Ovary (tissue), 9 donors: ENCODE data around the gene APOL6. TPM values are rescaled to one million over a fixed set of nuclear protein-coding genes. Genes with fewer than 3 reads are reported as not detected.

ENCODE experiments used
- DNase-seq, 5 donors: peaks; one replicate each; pipeline ENCODE4 v3.0.0-alpha.2; 2019 to 2020
- H3K27ac ChIP-seq, 2 donors: fragments of 200-600 bp; one replicate each; pipeline versions ENCODE4 v1.5.1 to v1.8.0; 2019 to 2022
- H3K27me3 ChIP-seq: fragments of 200-600 bp; one replicate; pipeline ENCODE4 v1.8.0; 2022
- H3K36me3 ChIP-seq: fragments of 200-600 bp; sonication (generic); one replicate; pipeline ENCODE4 v1.5.1; 2019
- H3K4me1 ChIP-seq: one replicate; pipeline ENCODE4 v1.8.1; 2013; ENCODE audit warnings: mild to moderate bottlenecking, moderate library complexity; ENCODE audit not compliant: insufficient read depth
- H3K4me3 ChIP-seq: fragments of 200-600 bp; sonication (generic); one replicate; pipeline ENCODE4 v1.5.1; 2017
- H3K9me3 ChIP-seq, 2 donors: fragments of 200-600 bp in 1 of 2; sonication (generic) in 1 of 2; one replicate each; pipeline versions ENCODE4 v1.5.1 to v1.8.1; 2013 to 2019; ENCODE audit warnings: mild to moderate bottlenecking in 1 of 2, moderate library complexity in 1 of 2
- EP300 ChIP-seq: sonication (generic); formaldehyde crosslinking; IDR thresholded peaks from one replicate; pipeline ENCODE4 v1.6.1; 2017; ENCODE audit warnings: antibody characterized with exemption
- POLR2A ChIP-seq: fragments of 450-650 bp; IDR thresholded peaks from one replicate; pipeline ENCODE4 v1.6.1; 2017; ENCODE audit warnings: antibody characterized with exemption, mild to moderate bottlenecking, moderate library complexity
- WGBS, 3 donors: extraction: QIAGEN DNeasy Blood & Tissue Kit in 1 of 3; methylation state at CpG; one replicate each; pipeline versions ENCODE4 v1.1.5 to v1.1.7; 2013 to 2017; 5-methylcytosine and 5-hydroxymethylcytosine counted together
- intact Hi-C, 4 donors: fragments of 100-400 bp; cut with DNase I; formaldehyde crosslinking; loops; one replicate each; pipeline versions ENCODE4 v1.11.0 to v1.15.1; 2022 to 2023
- polyA plus RNA-seq, 2 donors: library from polyadenylated mRNA; stranded (reverse); fragments of 200-250 nt in 1 of 2; fragments of 350-450 nt in 1 of 2; fragmentation: Illumina TruSeq in 1 of 2; extraction: RNeasy Lipid Tissue Mini Kit (QIAGEN cat#74804) in 1 of 2; gene quantifications; one replicate each; pipeline ENCODE4 v1.2.3, GENCODE V29; 2013 to 2014
- total RNA-seq, 7 donors: library from RNA; depleted of rRNA in 2 of 7; stranded (reverse); fragments of >200 nt in 2 of 7; fragmentation: NEBNext Ultra II Directional in 3 of 7; extraction: Animal tissue kit (Norgen Biotek cat#: 25700) in 3 of 7; gene quantifications; one replicate each; pipeline versions ENCODE4 v1.1.0 to v1.2.4, GENCODE V29; 2016 to 2023
- TF ChIP-seq, protein P1 (sequence below), 3 donors: fragments of 450-650 bp in 2 of 3; fragments of 200-600 bp in 1 of 3; IDR thresholded peaks; one replicate each; pipeline versions ENCODE4 v1.5.1 to v1.8.0; 2016 to 2022; ENCODE audit warnings: antibody characterized with exemption in 3 of 3, mild to moderate bottlenecking in 1 of 3
- donor health status: DM: no; HTN: no; CAD: no; lungs with moderate emphysema.
- donor health status: DM: no; HTN: no; CAD: no.
- donor health status: Bipolar disorder and iron deficiency.
- donor health status: DM: yes; HTN: yes; CAD: no.
- donor health status: DM: no; HTN: no; CAD: no.
- donor health status: DM: yes; HTN: yes; CAD: no.

The APOL6 gene
- total and polyA plus RNA-seq, 9 donors: 11.1 to 34.1 (median 18.6) TPM

DNA sequence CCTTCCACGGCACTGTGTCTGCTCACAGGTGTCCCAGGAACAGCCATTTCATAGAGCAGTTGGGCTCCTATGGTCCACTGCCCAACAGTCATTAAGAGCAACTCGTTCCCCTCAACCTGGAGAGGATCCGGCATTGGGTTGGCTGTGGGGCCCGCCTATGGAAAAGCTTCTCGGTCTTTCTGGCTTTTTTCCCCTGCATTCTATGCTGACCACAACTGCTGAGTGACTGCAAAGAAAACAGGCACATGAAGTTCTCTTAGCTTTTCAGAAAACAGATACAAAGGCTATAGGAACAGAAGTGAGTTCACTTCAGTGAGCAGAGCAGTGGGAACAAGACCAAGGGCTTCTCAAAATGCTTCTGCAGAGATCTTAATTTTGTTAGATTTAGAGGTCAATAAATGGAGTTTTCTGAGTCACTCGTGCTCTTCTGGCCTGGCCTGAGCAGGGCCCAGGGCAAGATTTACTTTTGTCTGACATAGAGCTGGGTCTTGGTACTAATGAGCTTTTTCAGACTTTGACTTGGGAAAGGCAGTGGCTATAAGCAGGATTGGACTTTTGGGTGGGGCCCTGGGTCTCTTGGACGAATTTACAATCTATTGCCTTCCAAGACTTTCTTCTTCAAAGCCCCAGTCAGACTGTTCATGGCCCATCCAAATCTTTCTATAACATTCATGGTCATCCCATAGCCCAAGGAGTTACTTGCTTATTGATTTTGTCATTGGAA lies 55.8 kb downstream of the APOL6 start:
- Histone ChIP-seq H3K27ac (no peak overlapping the region), H3K4me3 (no peak overlapping the region), H3K27me3 (no peaks in the 10 kb centered on the region), H3K9me3 (no peaks in the 10 kb centered on the region), H3K4me1 (no peaks in the 10 kb centered on the region), H3K36me3 (no peaks in the 10 kb centered on the region)
- no peak for DNase-seq
- WGBS, 3 donors: 69 to 87% (median 79%) methylated on average over 7 of the region's 7 CpGs
- no peak for TF ChIP-seq EP300
- TF ChIP-seq, protein P1, sequence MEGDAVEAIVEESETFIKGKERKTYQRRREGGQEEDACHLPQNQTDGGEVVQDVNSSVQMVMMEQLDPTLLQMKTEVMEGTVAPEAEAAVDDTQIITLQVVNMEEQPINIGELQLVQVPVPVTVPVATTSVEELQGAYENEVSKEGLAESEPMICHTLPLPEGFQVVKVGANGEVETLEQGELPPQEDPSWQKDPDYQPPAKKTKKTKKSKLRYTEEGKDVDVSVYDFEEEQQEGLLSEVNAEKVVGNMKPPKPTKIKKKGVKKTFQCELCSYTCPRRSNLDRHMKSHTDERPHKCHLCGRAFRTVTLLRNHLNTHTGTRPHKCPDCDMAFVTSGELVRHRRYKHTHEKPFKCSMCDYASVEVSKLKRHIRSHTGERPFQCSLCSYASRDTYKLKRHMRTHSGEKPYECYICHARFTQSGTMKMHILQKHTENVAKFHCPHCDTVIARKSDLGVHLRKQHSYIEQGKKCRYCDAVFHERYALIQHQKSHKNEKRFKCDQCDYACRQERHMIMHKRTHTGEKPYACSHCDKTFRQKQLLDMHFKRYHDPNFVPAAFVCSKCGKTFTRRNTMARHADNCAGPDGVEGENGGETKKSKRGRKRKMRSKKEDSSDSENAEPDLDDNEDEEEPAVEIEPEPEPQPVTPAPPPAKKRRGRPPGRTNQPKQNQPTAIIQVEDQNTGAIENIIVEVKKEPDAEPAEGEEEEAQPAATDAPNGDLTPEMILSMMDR (IDR thresholded peaks at IDR 0.05): no peak
- no peak for TF ChIP-seq POLR2A
- intact Hi-C loops: no loop called here

DNA sequence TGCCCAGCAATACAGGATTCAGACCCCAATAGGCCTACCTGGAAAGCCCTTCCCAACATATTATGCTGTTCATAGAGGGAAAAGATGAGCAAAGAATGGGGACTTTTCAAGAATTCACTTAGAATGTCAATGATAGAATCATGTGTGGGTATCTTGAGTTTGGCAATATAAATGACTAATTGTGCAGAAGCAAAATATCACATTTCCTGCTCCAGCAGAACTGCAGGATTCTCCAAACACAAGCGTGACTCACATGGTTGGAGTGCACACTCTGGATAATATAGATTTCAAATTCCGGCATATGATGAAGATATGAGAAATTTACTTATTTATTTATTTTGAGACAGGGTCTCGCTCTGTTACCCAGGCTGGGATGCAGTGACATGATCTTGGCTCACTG lies 56.9 kb downstream of the APOL6 start:
- no peak overlapping the region for H3K4me3 ChIP-seq
- H3K4me1 ChIP-seq: no peaks in the 10 kb centered on the region
- DNase-seq: no peak
- intact Hi-C loops: no loop called here
- no peak overlapping the region for H3K27ac ChIP-seq
- H3K27me3 ChIP-seq: no peaks in the 10 kb centered on the region
- no peaks in the 10 kb centered on the region for H3K9me3 ChIP-seq
- TF ChIP-seq POLR2A: no peak
- TF ChIP-seq EP300: no peak
- TF ChIP-seq, protein P1 (IDR thresholded peaks at IDR 0.05): no peak
- 90 to 96% (median 91%) methylated on average over 3 of the region's 3 CpGs for WGBS, 3 donors
- no peaks in the 10 kb centered on the region for H3K36me3 ChIP-seq

DNA sequence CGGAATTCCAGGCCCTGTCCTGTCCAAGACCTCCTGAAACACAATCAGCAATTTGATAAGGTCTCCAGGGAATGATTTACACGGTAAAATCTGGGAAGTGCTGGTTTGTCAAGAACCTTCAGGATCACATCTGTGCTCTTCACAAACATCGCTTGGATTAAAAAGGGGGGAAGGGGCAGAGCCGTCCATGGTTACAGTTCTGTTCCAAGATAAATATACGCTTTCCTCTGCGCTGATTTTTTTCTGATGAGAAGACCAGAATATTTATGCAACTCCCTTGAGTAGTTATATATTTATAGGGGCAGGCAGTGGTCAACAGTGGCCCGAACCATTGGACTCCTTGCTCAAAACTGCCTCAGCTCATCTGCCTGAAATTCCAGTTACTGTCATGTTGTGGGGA lies 60.2 kb downstream of the APOL6 start:
- Histone ChIP-seq H3K27ac (no peak overlapping the region), H3K4me1 (no peaks in the 10 kb centered on the region), H3K9me3 (no peaks in the 10 kb centered on the region), H3K36me3 (no peaks in the 10 kb centered on the region), H3K4me3 (no peak overlapping the region), H3K27me3 (no peaks in the 10 kb centered on the region)
- no peak for TF ChIP-seq POLR2A
- no peak for TF ChIP-seq EP300
- TF ChIP-seq, protein P1 (IDR thresholded peaks at IDR 0.05): no peak
- intact Hi-C loops: no loop called here
- no peak for DNase-seq
- WGBS, 3 donors: 46 to 51% (median 49%) methylated on average over 7 of the region's 7 CpGs

DNA sequence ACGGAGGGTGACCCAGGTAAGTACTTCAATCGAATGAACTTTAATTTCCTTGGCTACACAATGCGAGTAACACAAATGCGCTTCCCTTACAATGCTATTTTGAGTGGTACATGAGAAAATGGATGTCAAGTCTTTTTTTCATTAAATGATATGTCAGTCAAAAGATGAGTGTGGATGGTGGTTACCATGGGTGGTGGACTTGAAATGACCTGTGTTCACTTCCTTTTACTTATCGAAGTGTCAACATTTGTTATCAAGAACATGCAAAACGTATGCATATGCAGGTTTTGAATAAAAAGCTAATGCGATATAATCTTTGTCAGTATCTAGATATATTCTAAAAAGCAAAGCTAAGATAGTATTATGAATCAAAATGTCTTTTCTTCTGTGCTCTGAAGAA lies 60.7 kb downstream of the APOL6 start:
- H3K4me1 ChIP-seq: no peaks in the 10 kb centered on the region
- no peak overlapping the region for H3K4me3 ChIP-seq
- H3K27me3 ChIP-seq: no peaks in the 10 kb centered on the region
- TF ChIP-seq, protein P1 (IDR thresholded peaks at IDR 0.05): no peak
- H3K9me3 ChIP-seq: no peaks in the 10 kb centered on the region
- 85 to 86% (median 85%) methylated on average over 7 of the region's 7 CpGs for WGBS, 3 donors
- no peaks in the 10 kb centered on the region for H3K36me3 ChIP-seq
- DNase-seq: no peak
- intact Hi-C loops: no loop called here
- no peak overlapping the region for H3K27ac ChIP-seq
